ENCODE measurements around the gene LIPE.
"Not testable (repeated sequence)": the region's sequence is repeated elsewhere in the genome, so short reads cannot be mapped to it uniquely, and the experiment has no call there.

Gene LIPE

DNA sequence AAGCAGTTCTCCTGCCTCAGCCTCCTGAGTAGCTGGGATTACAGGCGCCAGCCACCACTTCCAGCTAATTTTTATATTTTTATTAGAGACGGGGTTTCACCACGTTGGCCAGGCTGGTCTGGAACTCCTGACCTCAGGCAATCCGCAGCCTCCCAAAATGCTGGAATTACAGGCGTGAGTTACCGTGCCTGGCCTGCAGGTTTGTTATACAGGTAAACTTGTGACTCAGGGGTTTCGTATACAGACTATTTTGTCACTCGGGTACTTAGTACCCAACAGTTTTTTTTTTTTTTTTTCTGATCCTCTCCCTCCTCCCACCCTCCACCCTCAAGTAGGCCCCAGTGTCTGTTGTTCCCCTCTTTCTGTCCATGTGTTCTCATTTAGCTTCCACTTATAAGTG is 34.0 kb upstream of the LIPE start:
- H3K27me3 Mint-ChIP-seq, H3K4me3 Mint-ChIP-seq, DNase-seq, CTCF ChIA-PET, H3K27ac Mint-ChIP-seq, H3K4me1 Mint-ChIP-seq, H3K9me3 Mint-ChIP-seq, H3K36me3 Mint-ChIP-seq: not testable (repeated sequence)

DNA sequence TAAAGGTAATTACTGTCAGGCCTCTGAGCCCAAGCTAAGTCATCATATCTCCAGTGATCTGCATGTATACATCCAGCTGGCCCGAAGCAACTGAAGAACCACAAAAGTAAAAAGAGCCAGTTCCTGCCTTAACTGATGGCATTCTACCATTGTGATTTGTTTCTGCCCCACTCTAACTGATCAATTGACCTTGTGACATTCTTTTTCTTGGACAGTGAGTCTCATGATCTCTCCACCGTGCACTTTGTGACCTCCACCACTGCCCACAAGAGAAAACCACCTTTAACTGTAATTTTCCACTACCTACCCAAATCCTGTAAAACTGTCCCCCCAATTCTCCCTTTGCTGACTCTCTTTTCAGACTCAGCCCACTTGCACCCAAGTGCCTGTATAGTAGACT is 32.7 kb upstream of the LIPE start:
- Mint-ChIP-seq H3K4me1 (peaks cover 14% of the 10 kb centered on the region), H3K27me3 (peaks cover 7% of the 10 kb centered on the region), H3K27ac (no peak overlapping the region), H3K4me3 (no peak overlapping the region), H3K36me3 (no peaks in the 10 kb centered on the region), H3K9me3 (no peaks in the 10 kb centered on the region)
- CTCF ChIA-PET, result interaction anchor here (1.0 kb wide), 1 partner anchor 10 kb away, joined by 4 read pairs; no protein-coding TSS in a partner anchor
- DNase-seq, result no peak

DNA sequence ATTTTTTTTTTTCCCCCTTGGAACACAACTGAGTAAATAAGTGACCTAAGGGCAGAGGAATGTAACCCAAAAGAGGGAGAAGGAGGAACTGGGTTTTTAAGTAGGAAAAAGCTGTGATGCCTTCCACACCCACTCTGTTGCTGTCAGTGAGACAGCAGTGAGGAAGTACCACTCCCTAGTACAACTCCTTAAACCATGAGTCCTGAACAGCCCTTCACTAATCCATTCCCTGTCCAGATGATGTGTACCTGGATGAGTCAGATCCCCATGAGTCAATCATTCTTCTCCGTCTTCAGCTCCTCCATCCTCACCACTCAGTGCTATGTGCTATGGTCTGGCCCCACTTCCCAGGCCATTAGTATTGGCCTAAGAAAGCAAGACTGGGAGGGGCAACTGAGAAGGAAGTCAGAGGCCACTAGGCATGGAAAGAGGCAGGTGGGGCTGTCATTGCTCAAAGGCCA is 28.5 kb upstream of the LIPE start:
- no peaks in the 10 kb centered on the region for H3K9me3 Mint-ChIP-seq
- no peak overlapping the region for H3K27ac Mint-ChIP-seq
- H3K36me3 Mint-ChIP-seq, result no peaks in the 10 kb centered on the region
- CTCF ChIA-PET, result interaction anchor here (0.9 to 2.8 kb wide), 5 partner anchors 11 to 141 kb away, joined by 3 to 18 read pairs (median 5); no protein-coding TSS in a partner anchor
- peaks cover 42% of the 10 kb centered on the region for H3K4me1 Mint-ChIP-seq
- peaks cover 23% of the 10 kb centered on the region for H3K27me3 Mint-ChIP-seq
- no peak for DNase-seq
- H3K4me3 Mint-ChIP-seq, result no peak overlapping the region

DNA sequence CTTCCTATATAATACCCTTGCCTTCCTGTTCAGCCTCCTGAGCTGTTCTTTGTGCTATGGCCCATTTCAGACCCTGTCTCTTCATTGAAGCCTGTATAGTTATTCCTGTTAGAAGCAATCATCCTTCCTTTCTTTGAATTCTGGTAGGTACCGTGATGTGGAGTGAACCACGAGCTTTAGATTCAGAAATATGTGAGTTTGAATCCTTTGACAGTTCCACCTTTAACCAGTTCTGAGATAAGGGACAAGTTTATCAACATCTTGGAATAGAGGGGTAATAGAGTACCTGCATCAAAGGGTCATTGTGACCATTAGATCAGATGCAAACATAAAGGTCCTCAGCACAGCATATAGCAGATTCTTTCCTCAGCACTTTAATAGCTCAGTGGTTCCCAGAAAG is 27.9 kb upstream of the LIPE start:
- no peak for DNase-seq
- Mint-ChIP-seq H3K4me1 (peaks cover 42% of the 10 kb centered on the region), H3K36me3 (no peaks in the 10 kb centered on the region), H3K9me3 (no peaks in the 10 kb centered on the region), H3K27ac (no peak overlapping the region), H3K27me3 (peaks cover 23% of the 10 kb centered on the region), H3K4me3 (no peak overlapping the region)
- CTCF ChIA-PET, result interaction anchor here (0.9 to 2.8 kb wide), 6 partner anchors 11 to 141 kb away, joined by 3 to 18 read pairs (median 4); partner anchors contain the start of gene CEACAM1

DNA sequence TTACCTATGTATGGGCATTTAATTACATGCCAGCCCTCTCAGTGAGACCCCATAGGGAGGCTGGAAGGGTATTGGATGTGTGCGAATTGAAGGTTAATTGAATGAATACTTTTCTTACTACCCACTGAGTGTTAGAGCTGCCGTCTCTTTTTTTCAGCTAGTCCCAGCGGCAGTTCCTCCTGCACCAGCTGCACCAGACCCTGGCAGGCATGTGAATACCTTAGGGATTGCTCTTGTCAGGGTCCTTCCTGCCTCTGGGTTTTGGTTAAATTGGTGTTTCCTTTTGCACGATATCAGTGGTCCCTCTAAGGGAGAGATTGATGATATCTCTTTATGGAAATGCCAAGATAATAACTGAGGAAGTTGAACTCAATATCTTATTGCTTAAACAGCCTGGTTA is 25.4 kb upstream of the LIPE start:
- no peak overlapping the region for H3K27ac Mint-ChIP-seq
- CTCF ChIA-PET, result interaction anchor here (4.4 to 5.5 kb wide), 2 partner anchors 11 to 77 kb away, joined by 41 to 140 read pairs; partner anchors contain the start of genes CEACAM1 and CXCL17
- H3K27me3 Mint-ChIP-seq, result peaks cover 23% of the 10 kb centered on the region
- peaks cover 42% of the 10 kb centered on the region for H3K4me1 Mint-ChIP-seq
- DNase-seq, result no peak
- H3K36me3 Mint-ChIP-seq, result no peaks in the 10 kb centered on the region
- H3K9me3 Mint-ChIP-seq, result no peaks in the 10 kb centered on the region
- no peak overlapping the region for H3K4me3 Mint-ChIP-seq

DNA sequence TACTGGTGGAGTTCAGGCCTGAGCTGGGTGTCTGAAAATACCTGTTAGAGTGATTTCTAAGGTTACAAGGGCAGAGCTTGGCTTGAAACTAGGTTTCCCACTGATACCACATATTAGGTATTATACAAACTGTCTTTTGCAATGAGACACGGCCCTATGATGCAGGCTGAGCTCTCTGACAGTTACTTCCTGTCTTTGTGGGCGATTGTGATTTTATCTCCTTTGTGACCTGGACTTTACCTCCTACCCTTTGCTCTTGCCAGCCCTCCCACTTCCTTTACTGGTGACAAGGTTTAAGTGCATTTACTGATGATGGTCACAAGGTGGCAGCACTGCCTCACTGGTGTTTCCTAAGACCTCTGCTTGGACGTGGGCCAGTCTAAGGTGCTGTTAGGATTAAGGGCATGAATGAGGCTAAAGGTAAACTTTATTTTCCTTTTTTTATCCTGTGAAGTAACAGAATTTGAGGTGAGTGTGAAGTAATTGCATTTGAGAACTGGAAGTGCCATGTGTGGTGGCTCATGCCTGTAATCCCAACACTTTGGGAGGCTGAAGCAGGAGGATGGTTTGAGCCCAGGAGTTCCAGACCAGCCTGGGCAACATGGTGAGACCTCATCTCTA is 23.2 kb upstream of the LIPE start:
- peak; percentile 86 for DNase-seq
- peaks cover 16% of the 10 kb centered on the region for H3K27me3 Mint-ChIP-seq
- H3K9me3 Mint-ChIP-seq, result no peaks in the 10 kb centered on the region
- H3K36me3 Mint-ChIP-seq, result no peaks in the 10 kb centered on the region
- H3K4me1 Mint-ChIP-seq, result peaks cover 33% of the 10 kb centered on the region
- H3K4me3 Mint-ChIP-seq, result no peak overlapping the region
- H3K27ac Mint-ChIP-seq, result no peak overlapping the region
- CTCF ChIA-PET, result interaction anchor here (0.6 to 5.5 kb wide), 24 partner anchors 9 to 146 kb away, joined by 3 to 140 read pairs (median 4); partner anchors contain the start of genes CEACAM1 and CXCL17

DNA sequence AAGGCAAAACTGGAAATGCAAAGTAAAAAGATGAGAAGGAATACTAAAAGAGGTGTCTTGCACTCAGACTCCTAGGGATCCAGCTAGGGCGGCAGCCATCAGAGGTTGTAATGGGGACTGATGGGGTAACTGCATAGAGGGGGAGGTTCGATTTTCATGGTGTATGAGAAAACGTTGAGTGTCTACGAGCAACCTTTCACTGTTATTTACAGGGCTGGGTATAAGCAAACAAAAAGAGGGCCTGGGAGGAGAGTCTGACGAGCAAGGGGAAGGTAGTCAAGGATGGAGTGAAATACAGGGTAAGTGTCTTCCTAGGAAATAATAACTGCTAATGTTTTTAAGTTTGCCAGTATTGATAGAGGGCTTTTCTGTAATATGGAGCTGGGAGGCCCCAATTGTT is 21.1 kb upstream of the LIPE start:
- H3K27ac Mint-ChIP-seq, H3K36me3 Mint-ChIP-seq, H3K9me3 Mint-ChIP-seq, H3K4me3 Mint-ChIP-seq, DNase-seq: not testable (repeated sequence)
- CTCF ChIA-PET, result interaction anchor here (1.0 to 5.5 kb wide), 3 partner anchors 7 to 81 kb away, joined by 5 to 41 read pairs (median 6); partner anchors contain the start of gene CXCL17
- H3K27me3 Mint-ChIP-seq, result peaks cover 32% of the 10 kb centered on the region
- peaks cover 16% of the 10 kb centered on the region for H3K4me1 Mint-ChIP-seq

DNA sequence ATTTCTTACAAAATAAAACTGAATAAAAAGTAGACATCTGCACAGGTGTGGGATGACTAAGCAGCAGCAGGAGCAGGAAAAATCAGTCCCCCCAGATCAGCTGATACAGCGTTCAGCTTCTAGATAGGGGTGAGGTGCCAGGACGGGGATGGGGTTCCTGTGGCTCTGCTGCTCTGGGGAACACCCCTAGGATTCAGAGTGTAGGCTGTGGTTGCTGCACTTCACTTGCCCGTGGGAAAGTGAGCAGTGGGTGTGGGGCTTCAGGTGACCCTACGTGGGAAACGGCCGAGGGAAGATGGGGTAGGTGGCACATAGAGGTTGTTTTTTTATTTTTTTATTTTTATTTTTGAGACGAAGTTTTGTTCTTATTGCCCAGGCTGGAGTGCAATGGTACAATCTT is 18.8 kb upstream of the LIPE start:
- CTCF ChIA-PET, result interaction anchor here (1.1 to 2.6 kb wide), 2 partner anchors 83 to 87 kb away, joined by 3 to 9 read pairs; partner anchors contain the start of gene CEACAM1
- Mint-ChIP-seq H3K27ac (no peak overlapping the region), H3K36me3 (no peaks in the 10 kb centered on the region), H3K27me3 (peaks cover 30% of the 10 kb centered on the region), H3K9me3 (no peaks in the 10 kb centered on the region), H3K4me3 (no peak overlapping the region), H3K4me1 (peaks cover 10% of the 10 kb centered on the region)
- no peak for DNase-seq

DNA sequence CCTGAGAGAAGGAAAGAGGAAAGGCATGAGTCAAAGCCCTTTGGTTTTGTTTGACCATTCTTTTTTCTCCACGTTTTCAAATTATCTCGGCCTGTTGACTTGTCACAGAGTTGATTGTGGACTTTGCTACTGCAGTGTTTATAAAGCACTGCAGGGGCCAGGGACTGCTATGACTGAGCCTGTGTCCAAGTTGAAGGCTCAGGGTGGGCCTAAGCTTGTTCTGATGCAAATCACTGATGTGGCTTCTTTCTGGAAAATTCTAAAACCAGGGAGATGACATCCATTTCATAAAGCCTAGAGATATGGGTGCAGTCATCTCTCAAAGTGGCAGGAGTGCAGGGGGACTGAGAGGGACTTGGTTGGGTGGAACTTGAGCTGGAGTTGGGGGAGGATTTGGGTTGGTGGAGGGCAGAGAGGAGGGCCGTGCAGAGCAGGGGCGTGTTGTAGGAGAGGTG is 16.8 kb upstream of the LIPE start:
- CTCF ChIA-PET, result interaction anchor here (2.6 kb wide), 1 partner anchor 85 kb away, joined by 9 read pairs; the partner anchor contains the start of gene CEACAM1
- Mint-ChIP-seq H3K4me3 (no peak overlapping the region), H3K4me1 (peaks cover 18% of the 10 kb centered on the region), H3K27ac (no peak overlapping the region), H3K9me3 (no peaks in the 10 kb centered on the region), H3K27me3 (peaks cover 39% of the 10 kb centered on the region), H3K36me3 (no peaks in the 10 kb centered on the region)
- DNase-seq, result no peak

DNA sequence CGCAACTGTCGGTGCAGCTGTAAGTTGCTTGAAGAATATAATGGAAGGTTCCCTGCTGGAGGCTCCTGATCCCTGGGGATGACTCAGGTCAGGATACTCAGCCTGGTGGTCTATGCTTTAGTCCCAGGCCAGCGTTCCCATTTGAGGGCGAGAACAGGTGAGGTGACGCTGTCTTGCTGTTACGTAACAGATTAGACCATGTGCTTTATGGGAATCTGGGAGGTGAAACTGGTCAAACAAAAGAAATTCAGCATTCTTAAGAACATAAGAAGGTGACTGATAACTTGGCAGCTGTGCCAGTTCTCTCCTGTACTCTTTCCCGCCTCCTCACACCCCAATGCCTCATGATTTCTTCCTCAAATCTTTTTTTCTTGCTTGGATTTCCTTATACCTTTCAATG is 15.6 kb upstream of the LIPE start, which contains the start of gene CXCL17:
Gene CXCL17, minus strand, starts transcription at position 114 of the 400 bp plus-strand sequence. CDS start 114 bp downstream, outside the sequence.
- no peaks in the 10 kb centered on the region for H3K36me3 Mint-ChIP-seq

DNA sequence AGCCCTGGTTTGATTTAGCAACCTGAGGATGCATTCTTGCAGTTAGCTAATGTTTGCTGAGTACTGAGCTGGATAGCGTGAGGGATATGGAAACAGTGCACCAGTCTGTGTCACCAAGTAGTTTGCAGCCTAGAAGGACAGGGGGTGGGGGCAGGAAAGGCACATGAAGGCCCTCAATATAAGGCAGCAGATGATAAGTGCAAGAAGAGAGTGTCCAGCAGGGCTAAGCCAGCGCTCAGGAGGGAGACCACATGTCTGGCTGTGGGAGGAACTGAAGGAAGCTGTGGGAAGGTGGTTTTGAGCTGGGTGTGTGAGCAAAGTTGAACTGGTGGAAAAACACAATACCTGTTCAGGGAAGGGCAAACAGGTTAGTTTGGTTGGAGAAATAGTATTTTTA is 13.9 kb upstream of the LIPE start:
- no peaks in the 10 kb centered on the region for H3K36me3 Mint-ChIP-seq
- CTCF ChIA-PET, result interaction anchor here (0.8 to 3.6 kb wide), 21 partner anchors 10 to 347 kb away, joined by 3 to 46 read pairs (median 7); partner anchors contain the start of genes CEACAM1, LIPE and POU2F2
- H3K4me1 Mint-ChIP-seq, result peaks cover 23% of the 10 kb centered on the region
- DNase-seq, result peak; percentile 27
- H3K9me3 Mint-ChIP-seq, result no peaks in the 10 kb centered on the region
- peaks cover 41% of the 10 kb centered on the region for H3K27me3 Mint-ChIP-seq
- H3K27ac Mint-ChIP-seq, result no peak overlapping the region
- no peak overlapping the region for H3K4me3 Mint-ChIP-seq

More for the DNA sequence above, 15.6 kb upstream of the LIPE start, which contains the start of gene CXCL17:
- peaks cover 22% of the 10 kb centered on the region for H3K4me1 Mint-ChIP-seq
- DNase-seq, result no peak
- no peak within 1 kb of the TSS for H3K27ac Mint-ChIP-seq
- CTCF ChIA-PET, result interaction anchor here (0.7 to 3.6 kb wide), 4 partner anchors 8 to 154 kb away, joined by 3 to 46 read pairs (median 22); partner anchors contain the start of gene CEACAM1
- H3K27me3 Mint-ChIP-seq, result peaks cover 39% of the 10 kb centered on the region
- H3K4me3 Mint-ChIP-seq, result no peak within 1 kb of the TSS
- H3K9me3 Mint-ChIP-seq, result no peaks in the 10 kb centered on the region

DNA sequence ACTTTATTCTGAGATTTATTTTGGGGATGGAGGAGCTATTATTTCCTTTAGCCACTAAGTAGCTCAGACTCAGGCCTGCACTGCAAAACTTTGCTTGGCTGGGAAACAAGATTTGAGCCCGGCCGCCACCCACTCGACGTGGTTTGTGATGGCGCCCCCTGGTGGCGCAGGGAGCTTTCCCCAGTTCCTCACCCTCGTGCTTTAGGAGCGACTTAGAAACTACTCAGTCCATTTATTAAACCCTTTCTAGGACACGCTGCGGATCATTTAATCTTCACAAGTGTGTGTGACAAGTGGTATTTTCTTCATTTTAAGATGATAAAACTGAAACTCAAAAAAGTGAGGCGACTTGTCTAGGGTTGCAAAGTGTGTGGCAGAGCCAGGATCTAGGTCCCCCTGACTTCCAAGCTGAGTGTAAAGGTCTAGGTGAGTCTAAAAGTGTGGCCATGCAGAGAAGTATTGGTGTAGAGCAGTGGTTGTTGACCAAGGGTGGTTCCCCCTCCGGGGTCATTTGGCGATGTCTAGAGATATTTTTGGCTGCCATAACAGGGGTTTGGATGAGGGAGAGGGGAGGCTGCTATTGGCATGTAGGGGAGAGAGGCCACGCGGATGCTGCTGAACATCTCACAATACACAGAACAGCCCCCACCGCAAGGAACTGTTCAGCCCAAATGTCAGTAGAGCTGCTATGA is 13.3 kb upstream of the LIPE start:
- Mint-ChIP-seq H3K27me3 (peaks cover 47% of the 10 kb centered on the region), H3K27ac (no peak overlapping the region), H3K36me3 (no peaks in the 10 kb centered on the region), H3K9me3 (no peaks in the 10 kb centered on the region), H3K4me3 (no peak overlapping the region), H3K4me1 (peaks cover 23% of the 10 kb centered on the region)
- CTCF ChIA-PET, result interaction anchor here (0.7 to 3.6 kb wide), 22 partner anchors 9 to 347 kb away, joined by 3 to 46 read pairs (median 6); partner anchors contain the start of genes CEACAM1, LIPE and POU2F2
- DNase-seq, result peak; percentile 85

DNA sequence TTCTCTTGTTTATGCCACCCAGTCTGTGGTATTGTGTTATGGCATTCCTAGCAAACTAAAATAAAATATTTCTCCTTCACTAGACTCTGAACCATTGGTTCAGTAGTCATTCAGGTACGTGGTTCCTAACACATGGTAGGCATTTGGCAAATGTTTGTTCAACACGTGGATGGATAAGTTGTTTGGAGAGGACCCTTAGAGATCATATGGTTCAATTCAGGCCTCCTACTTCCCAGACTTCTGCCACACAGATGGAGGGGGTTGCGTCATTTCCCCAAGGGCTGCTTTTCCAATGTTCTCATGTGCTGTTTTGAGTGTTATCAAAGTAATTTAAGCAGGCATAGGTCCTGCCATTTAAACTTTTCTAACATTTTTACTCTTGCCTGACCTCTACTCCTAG is 8.8 kb upstream of the LIPE start:
- H3K4me3 Mint-ChIP-seq, result no peak overlapping the region

DNA sequence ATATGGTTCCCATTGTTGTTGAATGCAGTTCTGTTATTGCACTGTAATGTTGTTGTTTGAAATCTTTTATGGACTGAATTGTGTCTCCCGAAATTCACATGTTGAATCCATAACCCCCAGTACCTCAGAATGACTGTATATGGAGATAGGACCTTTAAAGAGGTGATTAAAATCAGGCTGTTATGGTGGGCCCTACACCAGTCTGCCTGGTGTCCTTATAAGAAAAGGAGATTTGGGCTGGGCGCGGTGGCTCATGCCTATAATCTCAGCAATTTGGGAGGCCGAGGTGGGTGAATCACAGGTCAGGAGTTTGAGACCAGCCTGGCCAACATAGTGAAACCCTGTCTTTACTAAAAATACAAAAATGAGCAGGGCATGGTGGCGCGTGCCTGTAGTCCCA is 8.1 kb upstream of the LIPE start:
- Mint-ChIP-seq H3K4me1 (peaks cover 10% of the 10 kb centered on the region), H3K27ac (no peak overlapping the region), H3K4me3 (no peak overlapping the region), H3K27me3 (peaks cover 22% of the 10 kb centered on the region), H3K9me3 (no peaks in the 10 kb centered on the region), H3K36me3 (no peaks in the 10 kb centered on the region)
- CTCF ChIA-PET, result interaction anchor here (1.0 to 2.7 kb wide), 3 partner anchors 10 to 326 kb away, joined by 3 to 7 read pairs (median 7); no protein-coding TSS in a partner anchor
- DNase-seq, result no peak

More for the DNA sequence above, 8.8 kb upstream of the LIPE start:
- Mint-ChIP-seq H3K27ac (no peak overlapping the region), H3K9me3 (no peaks in the 10 kb centered on the region), H3K27me3 (peaks cover 26% of the 10 kb centered on the region), H3K36me3 (no peaks in the 10 kb centered on the region), H3K4me1 (peaks cover 17% of the 10 kb centered on the region)
- DNase-seq, result no peak
- CTCF ChIA-PET, result interaction anchor here (1.0 kb wide), 1 partner anchor 16 kb away, joined by 3 read pairs; no protein-coding TSS in a partner anchor

Measured in activated naive CD4-positive, alpha-beta T cell treated with anti-CD3 and anti-CD28 coated beads, Interleukin-2, amount 10 ng/mL, durations not matched to agents 7 days and 5 days (primary cell).